Astrocyte of the spinal cord (primary cell): ENCODE measurements around the gene GNE.

Source experiments
- DNase-seq: peaks from one replicate; pipeline ENCODE4 v3.0.0; 2011; ENCODE audit warnings: low read depth, low spot score
- H3K4me3 ChIP-seq: 2 replicates; pipeline ENCODE4 v1.5.1; 2011; ENCODE audit warnings: low read depth, mild to moderate bottlenecking, low read length, moderate library complexity
- CTCF ChIP-seq: IDR thresholded peaks from 2 replicates; pipeline ENCODE4 v1.5.1; 2012; ENCODE audit warnings: low read depth, mild to moderate bottlenecking, low read length, inconsistent platforms
- in situ Hi-C: cut with HindIII; loops from 2 replicates; pipeline ENCODE4 v1.10.0; 2017; ENCODE audit warnings: low sequenced_read_pairs

GNE gene

GRCh38 chr9:36164989-36165388 is 93.3 kb downstream of the GNE start:
- DNase-seq, result no peak
- H3K4me3 ChIP-seq, result no peak overlapping the region
- in situ Hi-C loops, result no loop called here
- TF ChIP-seq CTCF, result no peak
